ENCODE measurements around the gene APOH.

GRCh38 chr17:66177048-66177447 lies 52.2 kb downstream of the APOH start:
- TF ChIP-seq CTCF (IDR thresholded peaks at IDR 0.05; ENCODE audit: borderline replicate concordance, extremely low read depth, low read length, poor library complexity, severe bottlenecking) (no peak), EZH2 (IDR thresholded peaks at IDR 0.05; ENCODE audit: borderline replicate concordance, low read depth, low read length, severe bottlenecking) (no peak)

Data from DND-41 (cell line).